Activated gamma-delta T cell (primary cell): ENCODE results near the gene HOXA5.

Experiments used
- DNase-seq: peaks from one replicate; lab custom pipeline; 2025; lab: John Stamatoyannopoulos, UW

The HOXA5 gene

GRCh38 chr7:27119412-27119911, 24.0 kb downstream of the HOXA5 start:
- no peak for DNase-seq

DNA sequence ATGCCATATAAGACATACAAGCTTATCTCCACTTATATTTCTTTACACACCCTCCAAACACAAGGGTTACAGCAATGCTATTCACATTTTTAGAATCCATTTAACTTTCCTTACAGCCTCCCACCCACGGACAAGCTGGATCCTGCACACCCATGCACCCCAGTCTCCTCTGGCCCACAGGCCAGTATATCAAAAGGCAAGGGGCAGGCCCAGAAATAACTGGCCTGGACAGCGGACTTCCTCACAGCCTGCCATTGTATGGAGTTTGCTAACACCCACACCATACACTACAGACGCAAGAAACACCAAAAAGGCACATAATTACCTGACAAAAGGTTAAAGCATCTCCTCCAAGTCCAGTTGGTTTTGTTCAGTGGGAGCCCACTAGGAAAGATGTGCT, 24.9 kb downstream of the HOXA5 start:
- no peak for DNase-seq

DNA sequence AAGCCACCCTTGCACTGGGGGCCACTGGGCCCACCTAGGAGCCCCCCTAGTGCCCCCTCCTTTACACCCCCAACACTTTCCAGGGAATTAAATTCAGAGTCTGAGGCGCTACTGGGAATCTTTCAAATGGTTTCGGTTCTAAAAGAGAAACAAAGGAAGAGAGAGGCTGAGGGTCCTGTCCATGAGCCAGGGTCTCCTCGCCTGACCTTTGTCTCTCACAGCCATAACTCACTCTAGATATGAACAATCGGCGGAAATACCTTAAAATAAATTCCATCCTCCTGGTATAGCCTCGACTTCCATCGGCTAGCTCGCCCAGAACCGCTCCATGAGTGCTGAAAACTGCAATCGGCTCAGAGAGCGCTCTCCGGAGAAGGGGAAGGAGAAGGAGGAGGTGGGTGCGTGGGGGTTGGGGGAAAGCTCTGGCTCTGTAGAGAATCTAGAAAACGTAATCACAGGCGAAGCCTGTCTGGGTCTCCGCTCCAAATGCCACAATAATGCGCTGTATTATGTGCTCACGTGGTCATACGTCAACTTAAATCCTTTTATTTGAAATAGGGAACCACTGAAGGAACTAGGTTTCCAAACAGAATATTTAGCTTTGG, 25.5 kb downstream of the HOXA5 start:
- no peak for DNase-seq

- no peak for DNase-seq
These were observed 26.3 kb downstream of the HOXA5 start for GRCh38 chr7:27116962-27117886.

DNA sequence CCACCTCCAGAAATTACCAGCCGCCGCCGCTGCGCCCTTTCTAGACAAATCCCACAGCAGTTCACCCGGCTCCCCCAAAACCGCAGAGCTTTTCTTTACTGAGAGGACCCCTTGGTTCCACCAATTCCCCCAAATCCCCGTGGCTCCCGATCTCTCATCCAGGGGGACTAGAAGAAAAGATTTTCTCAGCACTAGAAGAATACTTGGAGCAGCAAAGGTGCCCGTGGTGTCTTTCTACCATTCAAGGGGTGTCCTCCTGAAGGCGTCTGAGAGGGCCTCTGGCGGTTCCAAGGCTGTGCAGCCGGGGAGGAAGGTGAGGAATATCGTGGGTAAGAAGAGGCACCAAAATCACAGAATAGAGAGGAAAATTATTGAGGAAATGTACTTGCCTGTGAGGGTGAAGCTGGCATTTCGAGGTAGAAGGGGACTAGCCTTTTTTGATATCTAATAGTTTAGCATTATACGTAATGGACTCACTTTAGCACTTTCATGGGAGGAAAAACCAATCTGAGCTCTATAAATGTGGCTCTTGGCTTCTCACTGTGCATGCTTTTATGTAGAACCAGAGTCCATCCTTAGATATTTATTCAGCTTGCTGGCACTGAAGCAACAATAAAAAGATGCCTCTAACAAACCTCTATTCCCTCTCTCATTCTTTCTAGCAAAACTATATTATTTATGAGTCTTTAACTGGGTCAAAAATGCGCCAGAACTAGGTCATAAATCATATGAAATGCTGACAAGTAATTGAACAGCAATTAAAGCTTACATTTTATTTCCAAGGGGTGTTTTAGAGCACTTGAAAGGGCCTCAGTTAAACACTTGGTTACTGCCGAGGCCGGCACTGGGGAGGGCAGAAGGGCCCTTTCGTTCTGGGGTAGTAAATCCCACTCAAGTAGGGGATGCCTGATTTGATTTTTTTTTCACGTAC, 27.2 kb downstream of the HOXA5 start:
- DNase-seq, result no peak

- no peak for DNase-seq
These were observed 28.1 kb downstream of the HOXA5 start for GRCh38 chr7:27115221-27116026.

DNA sequence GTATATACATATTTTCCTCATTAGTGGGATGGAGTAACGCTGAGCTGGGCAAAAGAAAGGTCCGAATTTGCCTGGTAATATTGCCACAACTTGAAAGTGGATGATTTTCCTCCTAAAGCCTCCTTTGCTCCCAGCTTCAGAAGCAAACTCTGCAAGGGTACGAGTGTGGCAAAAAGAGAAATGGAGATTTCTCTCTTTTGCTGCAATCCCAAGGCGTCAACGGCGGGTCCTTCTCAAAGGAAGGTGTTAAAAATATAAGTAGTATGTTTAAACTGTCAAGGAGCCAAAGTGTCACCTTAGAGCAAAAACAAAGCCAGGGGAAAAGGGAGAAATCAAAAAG, 28.6 kb downstream of the HOXA5 start:
- DNase-seq, result no peak

GRCh38 chr7:27113991-27114769, 29.3 kb downstream of the HOXA5 start:
- no peak for DNase-seq

GRCh38 chr7:27112955-27113949, 30.2 kb downstream of the HOXA5 start:
- DNase-seq, result no peak

DNA sequence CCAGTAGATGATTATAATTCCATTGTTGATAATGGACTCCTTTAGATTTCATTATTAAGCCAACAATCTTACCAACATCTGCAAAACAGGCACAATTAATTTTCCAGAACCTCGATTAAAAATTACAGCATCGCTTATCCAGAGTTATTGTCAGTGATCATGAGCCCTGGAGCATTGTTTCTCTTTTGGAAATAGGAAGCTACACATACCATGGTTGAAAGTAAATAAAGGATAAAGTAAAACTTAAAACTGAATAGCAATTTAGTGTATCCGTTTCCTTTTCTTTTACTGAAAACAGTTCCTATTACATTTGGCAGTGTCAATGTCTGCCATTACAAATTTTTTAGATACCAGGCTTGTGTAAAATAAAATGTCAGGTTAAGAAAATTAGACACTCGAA, 31.1 kb downstream of the HOXA5 start:
- no peak for DNase-seq

DNA sequence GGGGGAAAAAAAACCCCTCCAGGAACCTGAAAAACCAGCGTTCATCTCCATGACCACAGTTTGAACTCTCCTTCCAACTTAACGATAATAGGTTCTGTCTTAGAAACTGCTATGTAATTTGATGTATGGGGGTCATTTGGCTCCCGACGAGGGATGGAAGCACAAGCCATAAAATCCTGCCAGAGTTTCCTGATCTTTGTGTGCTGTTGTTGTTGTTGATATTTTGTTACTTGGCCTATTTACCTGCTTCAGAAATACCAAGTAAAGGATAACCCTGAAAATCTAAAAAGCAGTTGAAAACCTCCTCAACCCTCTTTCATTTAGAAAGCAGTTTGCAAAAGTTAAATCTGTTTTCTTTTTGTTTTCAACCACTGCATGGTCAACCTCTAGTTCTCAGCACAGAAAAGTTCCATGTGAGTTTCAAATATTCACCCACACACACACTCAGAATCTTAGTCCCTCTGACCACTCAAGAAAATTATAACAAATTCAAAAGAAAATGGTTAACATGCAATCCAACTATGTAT, 31.7 kb downstream of the HOXA5 start:
- DNase-seq, result no peak

DNA sequence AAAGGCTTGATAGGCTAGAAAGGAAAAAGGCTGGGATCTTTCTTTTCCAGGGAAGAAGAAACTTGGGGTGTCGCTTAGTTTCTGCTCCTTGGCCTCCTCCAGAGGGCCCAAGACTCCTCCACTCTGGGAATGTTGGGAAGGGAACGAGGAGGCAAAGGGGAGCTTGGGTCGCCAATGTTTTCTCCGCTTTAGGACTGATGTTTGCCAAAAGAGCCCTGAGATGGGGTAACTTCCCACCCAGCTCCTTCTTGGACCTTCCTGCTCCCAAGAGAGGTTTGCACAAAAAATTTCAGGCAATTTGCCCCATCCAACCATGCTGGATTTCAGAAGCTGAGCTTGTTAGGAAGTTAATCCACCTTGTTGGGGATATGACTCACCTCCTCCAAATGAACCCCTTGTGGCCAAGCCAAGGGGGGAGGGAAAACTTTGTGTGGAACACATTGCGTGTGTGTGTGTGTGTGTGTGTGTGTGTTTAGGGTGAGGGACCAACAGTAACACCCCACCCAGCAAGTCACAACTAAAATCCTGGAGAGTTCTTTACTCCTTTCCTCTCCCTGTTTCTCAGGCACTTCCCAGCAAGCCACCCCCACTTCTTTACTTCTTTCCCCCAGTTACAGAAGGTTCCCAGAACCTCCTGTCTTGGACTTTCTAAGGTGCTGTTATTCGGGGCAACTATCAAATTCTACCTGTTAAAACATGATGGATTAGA, 32.3 kb downstream of the HOXA5 start:
- no peak for DNase-seq

DNA sequence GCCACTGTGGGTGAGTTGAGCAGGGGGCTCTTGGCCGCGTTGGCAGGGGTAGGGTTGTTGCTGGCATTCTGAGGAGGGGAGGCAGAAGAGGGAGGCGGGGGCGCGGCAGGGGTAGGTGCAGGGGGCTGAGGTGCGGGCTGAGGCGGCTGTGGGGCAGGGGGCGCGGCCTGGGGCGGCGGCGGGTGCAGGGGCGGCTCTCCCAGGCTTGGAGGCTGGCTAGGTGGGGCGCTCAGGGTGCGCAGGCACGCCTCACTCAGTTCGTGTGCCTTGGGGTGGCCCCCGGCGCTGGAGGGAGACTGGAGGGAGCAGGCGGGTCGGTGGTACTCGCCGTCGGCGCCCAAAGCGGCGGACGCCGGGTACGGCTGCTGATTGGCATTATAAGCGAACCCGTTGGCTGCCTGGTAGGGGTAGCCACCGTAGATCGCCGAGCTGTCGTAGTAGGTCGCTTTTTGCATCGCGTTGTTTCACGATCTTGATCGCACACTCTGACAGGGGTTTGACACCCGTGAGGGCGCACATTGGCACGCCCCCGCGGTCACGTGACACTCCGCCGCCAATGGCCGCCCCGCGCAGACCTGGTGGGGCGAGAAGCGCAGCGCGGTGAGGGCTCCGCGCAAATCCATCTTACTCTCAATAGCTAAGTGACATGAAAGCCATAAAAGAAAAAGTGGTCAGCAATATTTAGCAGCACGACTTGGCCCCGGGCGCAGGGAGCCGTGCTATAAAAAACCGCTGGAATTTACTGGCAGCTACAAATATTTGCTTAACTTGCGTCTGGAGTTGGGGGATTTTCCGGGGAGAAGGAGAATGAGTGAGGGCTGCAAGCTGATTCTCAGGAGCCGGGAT, 33.1 kb downstream of the HOXA5 start:
- DNase-seq, result no peak

GRCh38 chr7:27109466-27110185, 33.9 kb downstream of the HOXA5 start:
- DNase-seq, result no peak

GRCh38 chr7:27108390-27109127, 34.9 kb downstream of the HOXA5 start:
- no peak for DNase-seq
